Breast epithelium (tissue), 3 donors: ENCODE data around the gene EHF.

Source experiments
- CTCF ChIP-seq, 3 donors: fragments of 450-650 bp; IDR thresholded peaks; one replicate each; pipeline ENCODE4 v1.5.1; 2016 to 2017; ENCODE audit warnings: antibody characterized with exemption in 3 of 3, mild to moderate bottlenecking in 3 of 3, moderate library complexity in 3 of 3
- POLR2AphosphoS5 ChIP-seq, 3 donors: sonication (generic); formaldehyde crosslinking; IDR thresholded peaks; one replicate each; pipeline ENCODE4 v1.6.1; 2017; ENCODE audit warnings: antibody characterized with exemption in 3 of 3

GRCh38 chr11:34651551-34651950, 30.7 kb downstream of the EHF start:
- TF ChIP-seq CTCF (IDR thresholded peaks at IDR 0.05) (no peak), POLR2AphosphoS5 (IDR thresholded peaks at IDR 0.05) (no peak)
